ENCODE results near the gene SPACA6. TPM values are rescaled to one million over a fixed set of nuclear protein-coding genes. Genes with fewer than 3 reads are reported as not detected.

SPACA6 gene
- total and polyA plus RNA-seq, 9 donors, result 6.4 to 93.2 (median 45.2) TPM

DNA sequence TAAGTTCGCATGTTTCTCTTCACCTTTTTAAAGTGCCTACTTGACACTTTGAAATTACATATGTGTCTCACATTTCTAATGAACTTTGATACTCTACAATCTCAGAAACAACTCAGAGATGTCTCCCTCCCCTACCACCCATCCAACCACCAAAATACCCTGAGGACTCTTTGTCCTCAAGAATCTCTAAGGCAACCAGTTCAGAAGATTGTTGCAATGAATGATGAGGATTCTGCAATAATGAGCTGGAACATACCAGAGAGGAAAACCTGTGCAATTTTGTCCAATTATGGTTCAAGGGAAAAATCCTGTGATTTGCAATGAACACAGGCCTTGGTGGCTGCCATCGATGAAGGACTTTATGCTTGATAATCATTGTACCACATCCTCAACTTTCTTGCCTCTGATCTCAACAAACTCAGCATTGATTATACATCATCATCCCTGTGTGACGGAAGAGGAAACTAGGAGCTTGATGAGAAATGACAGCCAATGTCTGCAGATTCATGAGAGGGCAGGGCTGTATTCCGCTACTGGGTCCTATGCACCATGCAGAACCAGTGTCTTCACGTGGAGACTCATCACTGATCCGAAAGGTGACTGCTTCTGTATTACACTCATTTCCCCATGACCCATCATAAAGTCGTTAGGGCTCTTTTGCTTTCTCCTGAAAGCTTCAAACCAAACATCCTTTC is 57.4 kb downstream of the SPACA6 start:
- 73 to 82% (median 78%) methylated on average over 7 of the region's 7 CpGs for WGBS, 3 donors
- no peak for TF ChIP-seq POLR2A (IDR thresholded peaks at IDR 0.05)
- no peak for TF ChIP-seq EP300 (IDR thresholded peaks at IDR 0.05)
- TF ChIP-seq CTCF (IDR thresholded peaks at IDR 0.05), result no peak
- no peaks in the 10 kb centered on the region for H3K9me3 ChIP-seq
- intact Hi-C loops (cut with DNase I), result no loop called here
- no peaks in the 10 kb centered on the region for H3K4me1 ChIP-seq (ENCODE audit: insufficient read depth)
- DNase-seq, result no peak
- no peaks in the 10 kb centered on the region for H3K36me3 ChIP-seq
- no peak overlapping the region for H3K27ac ChIP-seq
- H3K4me3 ChIP-seq, result no peak overlapping the region
- H3K27me3 ChIP-seq, result no peaks in the 10 kb centered on the region

DNA sequence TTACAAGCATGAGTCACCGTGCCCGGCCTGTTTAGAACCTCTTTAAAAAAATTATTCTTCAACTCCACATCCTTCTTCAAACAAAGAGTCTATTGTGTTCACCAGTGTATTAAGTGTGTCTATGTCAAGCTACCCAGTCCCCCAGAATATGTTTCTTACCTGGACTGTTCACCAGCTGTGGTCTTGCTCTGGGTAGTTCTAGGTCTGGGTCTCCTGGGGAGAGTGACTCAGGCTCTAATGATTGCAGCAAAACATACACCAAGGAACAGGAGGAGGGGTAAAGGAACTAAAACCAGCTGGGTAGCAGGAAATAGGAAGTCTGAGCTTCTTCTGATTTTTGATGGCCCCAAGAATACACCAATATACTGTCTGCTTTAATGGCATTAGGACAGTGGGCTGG is 58.5 kb downstream of the SPACA6 start, which contains the start of gene FPR1:
FPR1 (minus strand) TSS at position 224 of the 400 bp plus-strand sequence. CDS start 4,884 bp downstream, outside the sequence.
- Histone ChIP-seq H3K4me1 (ENCODE audit: insufficient read depth) (no peaks in the 10 kb centered on the region), H3K27ac (no peak within 1 kb of the TSS), H3K27me3 (no peaks in the 10 kb centered on the region), H3K9me3 (no peaks in the 10 kb centered on the region), H3K4me3 (no peak within 1 kb of the TSS), H3K36me3 (no peaks in the 10 kb centered on the region)
- TF ChIP-seq EP300 (IDR thresholded peaks at IDR 0.05), result no peak
- intact Hi-C loops (cut with DNase I), result no loop called here
- no peak for DNase-seq
- 87 to 92% (median 87%) methylated on average over 2 of the region's 2 CpGs for WGBS, 3 donors

DNA sequence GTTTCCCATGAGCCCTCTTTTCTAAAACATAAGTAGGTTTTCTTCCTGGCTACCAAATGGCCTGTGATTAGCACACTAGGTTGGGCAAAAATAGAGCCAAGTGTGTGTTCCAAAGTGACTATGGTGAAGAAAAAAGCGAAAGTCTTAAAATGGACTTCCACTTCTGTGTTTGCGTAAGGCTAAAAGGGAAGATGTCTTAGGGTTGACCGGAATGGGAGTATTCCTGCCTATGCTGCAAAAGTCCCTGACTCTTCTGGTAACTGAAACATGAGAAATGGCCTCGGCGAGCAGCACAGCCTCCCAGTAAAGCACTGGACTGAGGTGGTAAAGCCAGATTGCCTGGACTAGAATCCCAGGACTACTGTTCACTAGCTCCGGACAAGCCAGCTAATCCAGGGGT is 61.0 kb downstream of the SPACA6 start:
- DNase-seq, result no peak
- intact Hi-C loops (cut with DNase I), result no loop called here
- no peaks in the 10 kb centered on the region for H3K36me3 ChIP-seq
- no peak for TF ChIP-seq EP300 (IDR thresholded peaks at IDR 0.05)
- no peak overlapping the region for H3K27ac ChIP-seq
- 85 to 89% (median 87%) methylated on average over 6 of the region's 6 CpGs for WGBS, 3 donors
- H3K9me3 ChIP-seq, result no peaks in the 10 kb centered on the region
- no peak overlapping the region for H3K4me3 ChIP-seq
- no peaks in the 10 kb centered on the region for H3K4me1 ChIP-seq (ENCODE audit: insufficient read depth)
- no peaks in the 10 kb centered on the region for H3K27me3 ChIP-seq

DNA sequence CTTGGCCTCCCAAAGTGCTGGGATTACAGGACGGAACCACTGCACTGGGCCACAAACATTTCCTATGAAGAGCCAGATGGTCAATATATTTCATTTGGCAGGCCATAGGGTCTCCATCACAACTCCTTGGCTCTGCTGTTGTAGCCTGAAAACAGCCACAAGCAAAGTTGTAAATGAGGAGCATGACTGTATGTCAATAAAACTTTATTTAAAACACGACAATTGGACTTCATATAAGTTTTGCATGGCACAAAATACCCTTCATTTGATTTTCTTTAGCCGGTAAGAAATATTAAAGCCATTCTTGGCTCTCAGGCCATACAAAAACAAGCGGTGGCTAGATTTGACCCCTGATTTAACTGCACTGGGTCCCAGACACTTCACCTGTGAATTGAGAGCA is 61.6 kb downstream of the SPACA6 start:
- Histone ChIP-seq H3K4me3 (no peak overlapping the region), H3K27ac (no peak overlapping the region), H3K27me3 (no peaks in the 10 kb centered on the region), H3K9me3 (no peaks in the 10 kb centered on the region), H3K36me3 (no peaks in the 10 kb centered on the region), H3K4me1 (ENCODE audit: insufficient read depth) (no peaks in the 10 kb centered on the region)
- no peak for DNase-seq
- TF ChIP-seq CTCF (IDR thresholded peaks at IDR 0.05) (no peak), EP300 (IDR thresholded peaks at IDR 0.05) (no peak), POLR2A (IDR thresholded peaks at IDR 0.05) (no peak)
- 76 to 79% (median 76%) methylated on average over 4 of the region's 4 CpGs for WGBS, 3 donors
- intact Hi-C loops (cut with DNase I), result no loop called here

MicroRNAs encoded within 50 kb of the gene (microRNA counts, 767-probe panel; counts per million panel counts)
- microRNA hsa-let-7e-5p, result 6,447 counts per million, percentile 98 among the panel's probes with 10 or more counts
- microRNA hsa-miR-125a-3p, result 530 counts per million, percentile 78 among the panel's probes with 10 or more counts
- 6,844 counts per million, percentile 99 among the panel's probes with 10 or more counts for microRNA hsa-miR-125a-5p
- 5,807 counts per million, percentile 96 among the panel's probes with 10 or more counts for microRNA hsa-miR-99b-5p

Small RNAs within 50 kb of the gene (microRNA-seq; reads per million reads assigned to microRNA genes)
- gene MIR125A, result 6,636 to 31,673 (median 21,220) reads per million in 3 donors
- gene MIR99B, result 2,675 to 9,515 (median 5,451) reads per million in 3 donors
- gene MIRLET7E, result 2,573 to 6,594 (median 4,526) reads per million in 3 donors

Small RNAs within 50 kb of the gene (small RNA-seq; reads per million reads assigned to genes)
- gene AC018755.2 (not detected), gene MIR125A (not detected), gene MIR99B (4.1 reads per million, percentile 78 among the genes with 10 or more reads in this experiment), gene MIRLET7E (not detected)

Other genes starting within 250 kb of the SPACA6 start
- 1 to 10 TPM in 1 of 7 donors, under 1 TPM in 4, not detected in 2; 0.24 to 1.6 (median 0.92) TPM for gene SIGLEC8, start 234.9 kb upstream of the SPACA6 start, total RNA-seq
- 1 to 10 TPM in 1 of 2 donors, under 1 TPM in 1; 0.05 to 1.6 TPM for gene SIGLEC8, start 234.9 kb upstream of the SPACA6 start, polyA plus RNA-seq
- not detected for gene CEACAM18, start 214.8 kb upstream of the SPACA6 start, total RNA-seq
- gene CEACAM18, start 214.8 kb upstream of the SPACA6 start, polyA plus RNA-seq, result not detected
- gene SIGLEC12, start 191.5 kb upstream of the SPACA6 start, total RNA-seq, result under 1 TPM in 2 of 7 donors, not detected in 5; 0.23 to 0.25 TPM
- under 1 TPM in 1 of 2 donors, not detected in 1; 0.73 TPM for gene SIGLEC12, start 191.5 kb upstream of the SPACA6 start, polyA plus RNA-seq
- gene SIGLEC6, start 161.7 kb upstream of the SPACA6 start, total RNA-seq, result under 1 TPM in 2 of 7 donors, not detected in 5; 0.40 to 0.45 TPM
- gene SIGLEC6, start 161.7 kb upstream of the SPACA6 start, polyA plus RNA-seq, result under 1 TPM; 0.19 to 0.67 TPM
- gene ZNF175, start 122.0 kb upstream of the SPACA6 start, total RNA-seq, result 10 to 100 TPM in 5 of 7 donors, 1 to 10 TPM in 2; 4.3 to 17.3 (median 13.1) TPM
- 10 to 100 TPM in 1 of 2 donors, 1 to 10 TPM in 1; 5.4 to 12.3 TPM for gene ZNF175, start 122.0 kb upstream of the SPACA6 start, polyA plus RNA-seq
- under 1 TPM in 4 of 7 donors, not detected in 3; 0.13 to 0.69 (median 0.56) TPM for gene SIGLEC5, start 62.9 kb upstream of the SPACA6 start, total RNA-seq
- gene SIGLEC5, start 62.9 kb upstream of the SPACA6 start, polyA plus RNA-seq, result under 1 TPM in 1 of 2 donors, not detected in 1; 0.13 TPM
- gene SIGLEC14, start 46.5 kb upstream of the SPACA6 start, total RNA-seq, result 1 to 10 TPM in 3 of 7 donors, under 1 TPM in 3, not detected in 1; 0.11 to 4.1 (median 1.0) TPM
- gene SIGLEC14, start 46.5 kb upstream of the SPACA6 start, polyA plus RNA-seq, result under 1 TPM in 1 of 2 donors, not detected in 1; 0.27 TPM
- 100 to 1,000 TPM in 1 of 7 donors, 10 to 100 TPM in 3, 1 to 10 TPM in 3; 1.8 to 385 (median 15.3) TPM for gene HAS1, start 30.7 kb downstream of the SPACA6 start, total RNA-seq
- 1 to 10 TPM; 1.0 to 7.5 TPM for gene HAS1, start 30.7 kb downstream of the SPACA6 start, polyA plus RNA-seq
- gene FPR1, start 58.5 kb downstream of the SPACA6 start, total RNA-seq, result 10 to 100 TPM in 1 of 7 donors, 1 to 10 TPM in 6; 1.8 to 18.2 (median 3.6) TPM
- 10 to 100 TPM in 1 of 2 donors, 1 to 10 TPM in 1; 1.1 to 11.0 TPM for gene FPR1, start 58.5 kb downstream of the SPACA6 start, polyA plus RNA-seq
- gene FPR2, start 67.8 kb downstream of the SPACA6 start, total RNA-seq, result 1 to 10 TPM in 3 of 7 donors, under 1 TPM in 4; 0.23 to 2.4 (median 0.95) TPM
- 1 to 10 TPM in 1 of 2 donors, under 1 TPM in 1; 0.21 to 1.1 TPM for gene FPR2, start 67.8 kb downstream of the SPACA6 start, polyA plus RNA-seq
- gene FPR3, start 101.8 kb downstream of the SPACA6 start, total RNA-seq, result 1 to 10 TPM; 1.5 to 4.5 (median 3.5) TPM
- 10 to 100 TPM in 1 of 2 donors, 1 to 10 TPM in 1; 1.9 to 20.5 TPM for gene FPR3, start 101.8 kb downstream of the SPACA6 start, polyA plus RNA-seq
- gene ZNF577, start 194.6 kb downstream of the SPACA6 start, total RNA-seq, result 10 to 100 TPM; 18.2 to 33.1 (median 30.0) TPM
- gene ZNF577, start 194.6 kb downstream of the SPACA6 start, polyA plus RNA-seq, result 10 to 100 TPM; 38.9 to 40.6 TPM
- gene ZNF649, start 211.7 kb downstream of the SPACA6 start, total RNA-seq, result 10 to 100 TPM in 6 of 7 donors, 1 to 10 TPM in 1; 9.4 to 22.4 (median 21.2) TPM
- gene ZNF649, start 211.7 kb downstream of the SPACA6 start, polyA plus RNA-seq, result 10 to 100 TPM; 13.2 to 15.5 TPM
- gene ZNF613, start 234.1 kb downstream of the SPACA6 start, total RNA-seq, result 1 to 10 TPM; 5.1 to 8.0 (median 5.9) TPM
- 1 to 10 TPM; 4.9 to 7.0 TPM for gene ZNF613, start 234.1 kb downstream of the SPACA6 start, polyA plus RNA-seq

All from ovary (tissue), 9 donors.